Epithelial cell of prostate (primary cell): ENCODE measurements around the gene TOMM7.
"Not testable (repeated sequence)": the region's sequence is repeated elsewhere in the genome, so short reads cannot be mapped to it uniquely, and the experiment has no call there.

Experiments
- DNase-seq: peaks from one replicate; pipeline ENCODE4 v3.0.0-alpha.2; 2011; ENCODE audit warnings: low read depth, low spot score
- H3K27ac ChIP-seq: fragments of 450-650 bp; 2 replicates; pipeline ENCODE4 v1.5.1; 2017; ENCODE audit warnings: mild to moderate bottlenecking

Gene TOMM7

DNA sequence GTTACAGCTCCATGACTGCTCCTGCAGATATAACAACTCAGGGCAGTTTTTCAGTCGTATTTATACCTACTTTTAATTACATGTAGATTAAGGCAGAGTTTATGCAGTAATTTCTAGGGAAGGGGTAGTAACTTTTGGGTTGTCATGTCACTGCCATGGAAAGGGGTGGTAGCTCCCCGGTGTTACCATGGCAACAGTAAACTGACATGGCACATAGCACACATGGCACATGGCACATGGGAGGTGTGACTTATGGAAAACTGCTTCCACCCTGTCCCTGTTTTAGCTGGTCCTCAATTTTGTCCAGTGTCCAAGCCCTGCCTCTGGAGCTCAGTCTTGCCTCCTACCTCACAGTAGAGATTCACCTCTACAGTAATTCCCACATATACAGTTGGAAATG lies 3.9 kb upstream of the TOMM7 start:
- DNase-seq: no peak
- H3K27ac ChIP-seq: no peak overlapping the region

DNA sequence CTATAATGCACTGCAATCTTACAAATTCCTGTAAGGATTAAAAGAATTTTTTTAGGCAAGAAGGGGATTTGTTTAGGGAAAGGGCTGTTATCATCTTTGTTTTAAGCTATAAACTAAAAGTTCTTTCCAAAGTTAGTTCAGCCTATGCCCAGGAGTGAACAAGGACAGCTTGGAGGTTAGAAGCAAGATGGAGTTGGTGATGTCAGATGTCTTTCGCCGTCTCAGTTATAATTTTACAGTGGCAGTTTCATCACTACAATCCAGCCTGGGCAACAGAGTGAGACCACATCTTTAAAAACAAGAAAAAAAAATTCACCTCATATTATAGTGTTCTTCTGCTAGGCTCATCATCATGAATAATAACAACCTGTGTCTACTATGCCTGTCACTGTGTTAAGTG lies 2.1 kb upstream of the TOMM7 start:
- no peak overlapping the region for H3K27ac ChIP-seq
- DNase-seq: no peak

DNA sequence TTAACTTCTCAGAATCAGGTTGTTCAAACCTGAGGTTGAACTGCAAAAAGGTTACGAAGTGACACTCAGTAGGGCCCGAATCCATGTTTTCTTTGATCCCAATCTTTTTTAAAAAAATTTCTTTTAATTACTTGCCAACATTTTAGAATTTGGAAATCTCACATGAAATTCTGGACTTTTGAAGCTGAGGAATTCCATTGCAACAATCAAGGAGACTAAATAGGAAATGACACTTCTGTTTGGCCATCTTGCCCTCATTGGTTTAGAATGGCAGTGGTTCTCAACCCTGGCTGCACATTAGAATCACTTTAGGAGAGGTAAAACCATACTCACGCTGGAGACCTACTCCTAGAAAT lies 471 bp upstream of the TOMM7 start:
- no peak for DNase-seq
- peak overlapping the region; percentile 30 for H3K27ac ChIP-seq

DNA sequence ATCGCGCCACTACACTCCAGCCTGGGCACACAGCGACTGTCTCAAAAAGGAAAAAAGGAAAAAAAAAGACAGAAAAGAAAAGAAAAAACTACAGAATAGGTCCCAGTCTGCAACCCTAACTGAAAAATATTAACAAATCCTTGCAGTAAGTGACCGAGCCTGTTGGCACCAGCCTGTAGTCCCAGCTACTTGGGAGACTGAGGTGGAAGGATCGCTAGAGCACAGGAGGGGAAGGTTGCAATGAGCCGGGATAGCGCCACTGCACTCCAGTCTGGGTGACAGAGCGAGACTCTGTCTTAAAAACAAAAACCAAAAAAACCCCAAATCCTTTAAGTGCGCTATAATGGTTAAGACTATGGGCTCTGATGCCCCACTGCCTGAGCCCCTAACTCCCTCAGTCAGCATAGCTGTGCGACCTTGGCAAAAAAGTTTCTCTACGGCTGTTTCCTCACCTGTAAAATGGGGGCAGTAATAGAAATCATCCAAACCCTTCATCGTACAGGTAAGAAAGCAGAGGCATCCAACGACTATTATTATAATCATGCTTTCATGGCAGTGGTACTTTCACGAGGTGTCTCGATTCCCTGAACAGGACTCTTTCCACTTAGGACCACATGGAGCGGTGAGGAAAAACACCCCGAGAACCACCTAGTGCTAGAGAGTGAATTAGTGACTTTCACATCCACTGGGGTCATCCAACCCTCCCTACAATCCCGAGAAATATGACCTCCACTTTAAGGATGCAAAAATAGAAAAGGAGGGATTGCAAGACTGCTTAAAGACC lies 755 bp downstream of the TOMM7 start:
- peak overlapping the region; percentile 30 for H3K27ac ChIP-seq
- DNase-seq: no peak

DNA sequence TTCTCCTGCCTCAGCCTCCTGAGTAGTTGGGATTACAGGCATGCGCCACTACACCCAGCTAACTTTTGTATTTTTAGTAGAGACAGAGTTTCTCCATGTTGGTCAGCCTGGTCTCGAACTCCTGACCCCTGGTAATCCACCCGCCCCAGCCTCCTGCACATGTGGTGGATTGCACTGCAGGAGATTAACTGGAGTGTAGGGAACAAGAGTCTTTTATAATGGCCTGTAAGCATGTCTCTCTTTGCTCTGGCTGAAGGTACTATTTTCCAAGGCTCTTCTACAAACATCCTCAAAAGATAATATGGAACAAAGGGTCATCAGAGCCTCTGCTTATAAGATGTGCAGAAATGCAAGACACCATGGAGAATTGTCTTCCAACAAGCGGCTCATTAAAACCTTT lies 3.2 kb downstream of the TOMM7 start:
- no peak for DNase-seq
- no peak overlapping the region for H3K27ac ChIP-seq

DNA sequence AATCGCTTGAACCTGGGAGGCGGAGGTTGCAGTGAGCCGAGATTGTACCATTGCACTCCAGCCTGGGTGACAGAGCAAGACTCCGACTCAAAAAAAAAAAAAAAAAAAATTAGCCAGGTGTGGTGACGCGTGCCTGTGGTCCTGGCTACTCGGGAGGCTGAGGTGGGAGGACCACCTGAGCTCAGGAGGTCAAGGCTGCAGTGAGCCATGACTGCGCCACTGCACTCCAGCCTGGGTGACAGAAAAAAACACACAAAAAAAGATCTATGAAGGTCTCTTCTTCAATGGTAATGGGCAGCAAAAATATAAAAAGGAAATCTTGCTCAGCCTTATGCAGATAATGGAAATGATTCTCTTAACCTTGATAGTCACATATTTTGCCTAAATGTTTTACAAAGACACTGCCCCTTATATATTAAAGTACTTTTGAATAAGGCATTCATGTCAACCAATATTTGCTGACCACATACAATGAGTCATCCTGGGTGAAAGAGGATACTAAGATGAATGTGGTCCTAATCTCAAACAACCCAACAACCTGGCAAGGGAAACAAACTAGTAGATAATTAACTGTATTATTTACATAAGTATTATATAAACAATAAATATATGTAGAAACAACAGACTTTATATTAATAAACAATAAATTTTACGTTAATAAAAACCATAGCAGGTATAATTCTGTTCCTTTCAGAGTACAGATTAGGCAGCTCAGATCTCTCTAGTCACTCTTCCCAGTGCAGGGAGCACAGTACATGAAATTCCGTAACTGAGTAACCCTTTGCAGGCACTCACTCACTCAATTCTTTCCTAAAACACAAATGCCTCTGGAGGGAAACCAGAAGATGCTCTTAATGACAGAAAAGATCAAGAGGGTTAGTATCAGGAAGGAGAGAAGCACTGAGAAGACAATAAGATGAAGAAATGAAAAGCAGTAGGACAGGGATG lies 8.1 kb downstream of the TOMM7 start:
- DNase-seq: no peak

DNA sequence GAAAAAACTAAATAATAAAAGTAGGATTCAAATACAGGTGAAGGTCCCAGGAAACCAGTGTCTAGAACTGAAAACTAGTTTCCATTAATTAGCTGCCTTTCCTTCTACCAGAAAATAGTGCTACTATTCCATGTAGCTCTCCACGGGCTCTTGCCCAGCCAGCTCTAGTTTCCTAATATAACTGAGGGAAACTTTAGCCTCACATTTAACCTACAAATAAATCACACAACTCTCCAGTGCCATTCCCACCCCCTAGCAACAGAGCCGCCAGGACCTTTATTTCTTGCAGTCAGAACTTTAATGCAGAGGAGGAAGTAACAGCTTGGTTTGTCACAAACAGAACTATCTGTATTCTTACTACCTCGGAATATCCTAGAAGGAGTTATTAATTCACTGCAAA lies 10.3 kb downstream of the TOMM7 start:
- no peak for DNase-seq
- no peak overlapping the region for H3K27ac ChIP-seq

More for the DNA sequence above, 8.1 kb downstream of the TOMM7 start:
- H3K27ac ChIP-seq: no peak overlapping the region

DNA sequence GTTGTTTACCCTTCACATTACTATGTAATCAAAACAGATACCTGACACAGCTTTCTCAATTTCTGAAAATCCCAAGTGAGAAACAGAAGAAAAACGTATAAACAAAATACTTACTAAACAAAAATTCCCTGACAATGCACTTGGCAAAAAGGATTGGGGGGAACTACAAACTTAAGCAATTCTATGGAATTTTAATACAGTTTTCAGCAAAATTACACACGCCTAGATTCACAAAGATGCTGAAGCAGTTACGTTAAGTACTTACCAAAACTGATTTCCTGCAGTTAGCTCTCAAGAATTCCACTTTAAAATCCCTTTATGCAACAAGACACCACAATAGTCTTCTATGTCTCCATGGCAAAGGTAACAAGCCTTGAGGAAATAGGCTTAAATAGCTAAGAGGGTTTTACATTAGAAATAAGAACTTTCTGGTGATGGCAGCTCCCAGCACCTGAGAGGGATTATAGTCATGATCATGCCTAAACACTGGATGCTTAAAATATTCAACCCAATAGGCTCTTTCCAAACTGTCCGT lies 10.8 kb downstream of the TOMM7 start:
- no peak for DNase-seq
- H3K27ac ChIP-seq: no peak overlapping the region

DNA sequence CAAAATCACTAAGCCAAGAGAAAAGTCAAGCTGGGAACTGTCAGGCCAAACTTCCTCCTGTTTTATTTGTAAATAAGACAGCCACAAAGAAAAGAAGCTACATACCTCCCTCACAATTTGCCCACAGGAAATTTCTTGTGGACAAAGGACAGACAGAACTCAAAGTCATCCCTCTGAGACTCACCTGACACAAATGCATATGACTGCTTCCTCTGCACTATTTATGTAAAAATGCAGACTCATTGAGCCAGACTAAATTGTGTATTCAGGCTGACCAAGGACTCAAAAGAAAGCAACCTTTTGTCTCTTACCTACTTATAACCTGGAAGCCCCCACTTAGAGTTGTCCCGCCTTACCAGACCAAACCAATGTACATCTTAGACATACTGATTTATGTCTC lies 11.8 kb downstream of the TOMM7 start:
- no peak overlapping the region for H3K27ac ChIP-seq
- no peak for DNase-seq

DNA sequence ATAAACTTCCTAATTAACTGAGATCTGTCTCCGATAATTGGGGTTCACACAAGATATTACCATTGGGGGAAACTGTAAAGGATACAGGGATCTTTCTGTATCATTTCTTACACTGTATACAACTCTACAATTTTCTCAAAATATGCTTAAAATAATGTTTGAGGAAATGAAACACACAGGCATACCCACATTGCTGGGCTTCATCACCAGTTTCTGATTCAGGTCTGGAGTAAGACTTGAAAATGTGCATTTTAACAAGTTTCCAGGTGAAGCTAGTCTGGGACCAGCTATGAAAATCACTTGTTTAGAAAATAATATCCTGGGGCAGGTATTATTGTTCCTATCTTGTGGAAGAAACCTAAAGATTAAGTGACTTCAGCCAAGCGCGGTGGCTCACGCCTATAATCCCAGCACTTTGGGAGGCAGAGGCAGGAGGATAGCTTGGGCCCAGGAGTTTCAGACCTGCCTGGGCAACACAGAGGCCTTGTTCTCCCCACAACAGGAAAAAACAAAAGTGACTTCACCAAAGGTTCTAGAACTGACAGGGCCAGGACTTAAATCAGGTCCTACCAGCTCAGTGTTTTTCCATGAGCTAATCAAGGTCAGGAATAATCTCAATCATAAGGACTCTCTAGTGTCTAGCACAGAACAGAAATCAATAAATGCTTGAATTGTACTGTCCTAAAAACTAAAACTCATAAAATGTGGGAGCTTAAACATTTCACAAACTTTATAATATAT lies 12.6 kb downstream of the TOMM7 start:
- DNase-seq: no peak
- no peak overlapping the region for H3K27ac ChIP-seq

DNA sequence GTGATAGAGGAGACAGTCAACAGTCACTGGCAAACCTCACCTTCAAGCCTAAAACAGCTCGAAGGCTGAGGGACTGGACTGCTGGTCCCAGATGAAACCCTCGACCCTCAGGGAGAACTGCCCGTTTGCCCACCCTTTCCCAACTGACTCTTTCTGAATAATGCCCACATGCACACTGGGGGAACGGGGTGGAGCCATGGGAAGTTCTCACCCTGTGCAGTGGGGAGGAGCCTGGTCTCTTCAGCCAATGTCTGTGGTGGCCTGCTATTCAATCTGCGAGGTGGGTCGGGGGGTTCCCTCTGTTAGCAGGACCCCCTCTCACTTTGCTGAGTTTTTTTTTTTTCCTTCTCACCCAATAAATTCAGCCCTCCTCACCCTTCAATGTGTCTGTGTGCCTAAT lies 14.5 kb downstream of the TOMM7 start:
- no peak overlapping the region for H3K27ac ChIP-seq
- DNase-seq: no peak

DNA sequence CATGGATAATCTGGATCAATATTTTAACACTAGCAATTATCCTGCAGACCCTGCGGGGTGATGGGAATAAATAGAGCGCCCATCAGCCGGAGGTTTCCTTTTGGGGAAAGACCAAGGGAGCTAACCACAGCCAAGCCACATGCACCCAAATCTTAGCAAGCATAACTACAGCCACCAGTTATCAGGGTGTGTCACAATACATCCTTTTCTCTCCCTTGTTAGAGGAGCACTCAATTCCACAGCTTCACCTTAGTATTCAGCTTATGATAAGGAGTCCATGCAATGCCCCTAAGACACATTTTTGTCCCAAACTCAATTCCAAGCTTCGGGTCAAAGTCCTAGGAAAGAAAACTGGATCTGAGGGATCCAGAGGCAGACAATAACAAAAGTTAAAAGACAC lies 15.9 kb downstream of the TOMM7 start:
- no peak for DNase-seq
- no peak overlapping the region for H3K27ac ChIP-seq

DNA sequence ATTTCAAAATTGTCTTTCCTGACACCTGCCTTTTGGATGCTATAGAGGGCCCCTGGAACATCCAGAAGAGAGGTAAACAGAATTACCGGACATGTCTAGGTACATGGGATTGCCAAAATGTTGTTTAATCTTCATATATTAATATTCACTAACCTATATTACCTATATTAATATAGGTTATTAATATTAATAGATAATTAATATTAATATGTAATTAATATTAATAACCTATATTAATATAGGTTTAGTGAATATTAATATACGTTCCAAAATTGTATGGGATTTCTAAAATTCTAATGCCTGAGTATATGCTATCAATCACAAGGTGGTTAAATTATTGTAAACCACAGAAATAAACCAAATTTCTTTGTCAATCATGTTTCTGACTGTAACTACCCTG lies 17.4 kb downstream of the TOMM7 start:
- no peak for DNase-seq
- no peak overlapping the region for H3K27ac ChIP-seq

DNA sequence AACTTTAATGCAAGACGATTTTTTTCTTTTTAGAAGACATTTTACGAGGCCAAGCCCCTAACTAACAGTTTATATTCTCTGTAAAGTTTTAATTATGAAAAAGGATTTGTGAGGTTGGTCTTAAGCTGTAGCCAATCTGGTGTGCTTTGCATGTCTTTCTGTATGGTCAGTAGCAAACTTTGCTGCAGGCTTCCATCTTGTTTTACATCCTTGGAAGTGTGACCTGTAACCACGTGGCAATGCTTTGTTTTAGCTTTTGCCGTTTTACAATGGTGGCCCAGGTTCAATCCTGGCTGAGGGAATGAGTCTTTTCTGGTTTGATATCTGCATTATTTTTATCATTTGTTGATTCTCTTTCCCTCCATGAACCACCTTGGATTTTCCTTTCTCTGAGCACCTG lies 19.8 kb downstream of the TOMM7 start:
- H3K27ac ChIP-seq, DNase-seq: not testable (repeated sequence)

DNA sequence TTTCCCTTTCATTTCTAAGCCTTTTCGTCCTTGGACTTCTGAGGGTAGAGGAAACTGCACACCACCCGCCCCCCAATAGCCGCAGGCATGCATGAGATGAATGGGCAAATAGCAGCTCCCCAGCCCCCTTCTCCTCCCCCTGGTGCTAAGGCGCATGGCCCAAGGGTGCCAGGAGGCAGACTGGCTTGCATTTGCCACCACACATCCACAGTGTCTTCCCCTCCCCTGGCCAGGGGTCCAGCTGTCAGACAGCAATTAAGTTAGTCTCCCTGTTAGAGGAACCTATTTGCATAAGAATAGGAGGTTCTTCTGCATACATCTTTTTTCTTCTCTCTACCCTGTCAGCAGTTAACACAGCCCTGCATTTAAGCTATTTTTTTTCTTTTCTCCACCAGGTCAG lies 20.2 kb downstream of the TOMM7 start:
- no peak for DNase-seq
- H3K27ac ChIP-seq: no peak overlapping the region

DNA sequence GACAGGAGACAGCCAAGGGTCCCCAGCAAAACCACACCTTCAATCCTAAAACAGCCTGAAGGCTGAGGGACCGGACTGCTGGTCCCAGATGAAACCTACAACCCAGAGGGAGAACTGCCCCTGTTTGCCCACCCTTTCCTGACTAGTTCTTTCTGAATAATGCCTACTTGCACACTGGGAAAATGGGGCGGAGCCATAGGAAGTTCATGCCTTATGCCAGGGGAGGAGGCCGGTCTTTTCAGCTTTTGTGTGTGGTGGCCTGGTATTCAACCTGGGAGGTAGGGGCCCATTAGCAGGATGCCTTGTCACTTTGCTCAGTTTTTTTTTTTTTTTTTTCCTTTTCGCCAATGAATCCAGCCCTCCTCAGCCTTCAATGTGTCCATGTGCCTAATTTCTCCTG lies 20.7 kb downstream of the TOMM7 start:
- H3K27ac ChIP-seq: no peak overlapping the region
- no peak for DNase-seq

DNA sequence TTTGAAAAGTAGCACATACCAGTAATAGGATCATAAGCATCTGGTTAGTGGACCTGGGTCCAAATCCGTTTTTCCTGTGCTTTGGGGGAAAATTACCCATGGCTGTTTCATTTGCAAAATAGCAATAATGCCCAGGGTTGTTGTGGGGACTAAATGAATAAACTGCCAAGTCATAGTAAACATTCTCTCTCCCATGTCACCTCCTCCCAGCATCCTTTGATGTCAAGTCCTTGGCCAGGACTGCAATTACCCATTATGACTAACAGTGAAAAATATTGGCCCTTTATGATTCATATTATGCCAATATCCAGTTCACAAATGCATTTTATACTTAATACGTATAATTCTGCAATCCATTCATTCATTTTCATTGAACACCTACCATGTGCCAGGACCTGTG lies 23.0 kb downstream of the TOMM7 start:
- no peak overlapping the region for H3K27ac ChIP-seq
- no peak for DNase-seq

DNA sequence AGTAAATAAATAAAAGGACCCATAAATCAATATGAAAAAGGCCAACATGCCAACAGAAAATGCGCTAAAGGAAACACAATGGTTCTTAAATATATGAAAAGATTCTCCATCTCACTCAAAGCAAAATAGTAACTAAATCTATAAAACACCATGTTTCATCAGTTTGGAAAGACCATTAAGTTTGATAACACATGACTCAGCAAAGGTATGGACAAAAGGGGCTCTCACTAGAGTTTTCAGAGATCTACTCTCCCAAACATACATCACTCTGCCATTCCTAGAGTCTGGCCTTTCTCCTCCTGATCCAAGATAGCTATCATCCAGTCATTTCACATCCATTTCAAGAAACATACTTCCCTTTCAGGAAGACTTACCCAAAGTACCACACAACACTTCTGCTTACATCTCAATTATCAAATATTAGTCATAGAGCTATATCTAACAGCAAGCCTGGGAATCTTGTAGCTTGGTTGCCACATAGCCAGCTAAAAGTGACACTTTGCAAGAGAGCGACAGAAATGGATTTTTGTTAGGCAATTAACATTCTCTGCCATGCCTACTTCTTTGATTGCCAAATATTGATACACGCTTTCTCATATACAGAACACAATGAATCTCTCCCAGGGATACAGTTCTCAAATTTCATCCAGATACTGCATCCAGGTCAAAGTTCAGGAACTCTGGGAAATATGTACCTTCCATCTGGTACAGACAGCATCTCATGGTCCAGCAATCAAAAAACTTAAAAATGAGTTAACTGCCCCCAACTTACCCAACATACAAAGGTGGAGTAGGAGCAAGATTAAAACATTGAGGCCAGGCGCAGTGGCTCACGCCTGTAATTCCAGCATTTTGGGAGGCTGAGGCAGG lies 28.8 kb downstream of the TOMM7 start:
- no peak for DNase-seq
- H3K27ac ChIP-seq: no peak overlapping the region

DNA sequence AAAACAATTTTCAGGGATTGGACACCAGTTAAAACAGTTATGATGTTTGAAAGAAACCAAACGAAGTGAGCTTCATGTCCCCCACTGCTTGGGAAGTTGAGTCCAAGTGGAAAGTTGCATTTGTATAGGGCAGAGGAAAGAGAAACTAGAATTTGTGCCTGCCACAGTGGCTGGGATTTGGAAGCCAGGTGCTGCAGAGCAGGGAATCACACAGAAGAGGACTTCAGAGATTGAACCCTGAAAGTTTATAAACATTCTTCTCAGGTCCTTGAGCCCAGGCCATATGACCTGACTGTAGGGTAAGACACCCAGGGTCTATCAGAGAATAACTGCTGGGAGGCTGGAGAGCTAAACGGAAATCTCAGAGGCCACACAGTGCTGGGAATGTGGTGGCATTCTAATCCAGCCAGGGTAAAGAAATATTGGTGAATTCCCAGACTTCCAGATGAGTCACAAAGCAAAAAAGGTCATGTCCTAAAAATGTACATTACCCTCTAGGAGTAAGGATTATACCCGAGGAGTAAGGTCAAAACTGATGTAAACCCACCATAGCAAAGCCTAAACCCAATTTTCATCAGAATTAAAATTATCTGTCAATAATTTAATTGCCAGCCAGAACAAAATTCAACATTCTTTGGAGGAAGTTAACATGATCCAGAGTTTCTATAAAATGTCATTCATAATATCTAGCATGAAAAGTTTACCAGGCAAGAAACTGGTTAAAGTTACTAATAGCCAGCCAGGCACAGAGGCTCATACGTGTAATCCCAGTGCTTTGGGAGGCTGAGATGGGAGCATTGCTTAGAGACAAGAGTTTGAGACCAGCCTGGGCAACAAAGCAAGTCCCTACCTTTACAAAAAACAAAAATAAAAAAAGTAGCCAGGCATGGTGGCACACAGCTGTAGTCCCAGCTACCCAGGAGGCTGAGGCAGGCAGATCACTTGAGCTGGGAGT lies 31.2 kb downstream of the TOMM7 start:
- H3K27ac ChIP-seq: no peak overlapping the region

More for the DNA sequence above, 31.2 kb downstream of the TOMM7 start:
- no peak for DNase-seq
